GM18861 (cell line): ENCODE measurements around the gene FASTKD3.
"Not testable (repeated sequence)": the region's sequence is repeated elsewhere in the genome, so short reads cannot be mapped to it uniquely, and the experiment has no call there.

Source experiments
- ATAC-seq: cut with Tn5 transposase; IDR thresholded peaks from one replicate; pipeline ENCODE4 v1.9.1; 2021; ENCODE audit not compliant: unreplicated experiment

Gene FASTKD3, protein sequence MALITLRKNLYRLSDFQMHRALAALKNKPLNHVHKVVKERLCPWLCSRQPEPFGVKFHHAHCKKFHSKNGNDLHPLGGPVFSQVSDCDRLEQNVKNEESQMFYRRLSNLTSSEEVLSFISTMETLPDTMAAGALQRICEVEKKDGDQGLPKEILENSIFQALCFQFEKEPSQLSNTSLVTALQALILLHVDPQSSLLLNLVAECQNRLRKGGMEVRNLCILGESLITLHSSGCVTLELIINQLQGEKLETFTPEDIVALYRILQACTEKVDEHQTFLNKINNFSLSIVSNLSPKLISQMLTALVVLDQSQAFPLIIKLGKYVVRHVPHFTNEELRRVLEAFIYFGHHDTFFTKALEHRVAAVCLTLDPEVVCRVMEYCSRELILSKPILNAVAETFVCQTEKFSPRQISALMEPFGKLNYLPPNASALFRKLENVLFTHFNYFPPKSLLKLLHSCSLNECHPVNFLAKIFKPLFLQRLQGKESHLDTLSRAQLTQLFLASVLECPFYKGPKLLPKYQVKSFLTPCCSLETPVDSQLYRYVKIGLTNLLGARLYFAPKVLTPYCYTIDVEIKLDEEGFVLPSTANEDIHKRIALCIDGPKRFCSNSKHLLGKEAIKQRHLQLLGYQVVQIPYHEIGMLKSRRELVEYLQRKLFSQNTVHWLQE

DNA sequence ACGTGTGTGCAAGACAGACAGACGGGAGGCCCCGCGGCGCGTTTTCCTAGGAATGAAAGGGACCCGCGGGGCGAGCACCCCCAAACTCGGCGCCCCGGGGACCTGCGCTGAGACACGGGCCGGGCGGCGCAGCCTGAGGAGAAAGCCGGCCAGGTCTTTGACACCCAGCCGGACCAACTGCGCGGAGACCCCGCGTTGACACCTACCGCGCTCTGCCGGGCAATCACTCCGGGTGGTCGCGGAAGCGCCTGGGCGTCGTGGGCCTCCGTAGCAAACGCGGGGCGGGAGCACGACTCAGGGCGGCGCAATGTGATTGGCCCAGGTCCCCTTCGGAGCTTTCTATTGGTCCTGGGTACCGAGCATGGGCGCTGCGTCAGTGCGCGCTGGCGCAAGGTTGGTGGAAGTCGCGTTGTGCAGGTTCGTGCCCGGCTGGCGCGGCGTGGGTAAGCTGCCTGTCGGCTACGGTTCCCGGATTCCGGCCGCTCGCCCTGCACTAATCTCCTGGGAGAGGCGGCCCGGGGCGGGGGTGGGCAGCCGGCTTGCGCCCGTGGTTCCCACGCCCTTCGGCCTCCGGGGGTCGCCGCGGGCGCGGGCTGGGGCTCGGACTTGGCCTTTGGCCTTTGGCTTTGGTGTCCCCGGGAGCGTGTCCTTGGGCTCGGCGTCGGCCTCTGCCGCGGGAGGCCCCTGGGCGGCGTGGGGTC, at the start of gene FASTKD3, which contains the start of gene MTRR:
TSS of gene FASTKD3 (minus strand) at position 259 of the 701 bp plus-strand sequence. CDS start 948 bp downstream, outside the sequence.
TSS of gene MTRR (plus strand) at position 376 of the 701 bp plus-strand sequence. CDS start 1,647 bp downstream, outside the sequence.
- ATAC-seq, result peak; percentile 98

DNA sequence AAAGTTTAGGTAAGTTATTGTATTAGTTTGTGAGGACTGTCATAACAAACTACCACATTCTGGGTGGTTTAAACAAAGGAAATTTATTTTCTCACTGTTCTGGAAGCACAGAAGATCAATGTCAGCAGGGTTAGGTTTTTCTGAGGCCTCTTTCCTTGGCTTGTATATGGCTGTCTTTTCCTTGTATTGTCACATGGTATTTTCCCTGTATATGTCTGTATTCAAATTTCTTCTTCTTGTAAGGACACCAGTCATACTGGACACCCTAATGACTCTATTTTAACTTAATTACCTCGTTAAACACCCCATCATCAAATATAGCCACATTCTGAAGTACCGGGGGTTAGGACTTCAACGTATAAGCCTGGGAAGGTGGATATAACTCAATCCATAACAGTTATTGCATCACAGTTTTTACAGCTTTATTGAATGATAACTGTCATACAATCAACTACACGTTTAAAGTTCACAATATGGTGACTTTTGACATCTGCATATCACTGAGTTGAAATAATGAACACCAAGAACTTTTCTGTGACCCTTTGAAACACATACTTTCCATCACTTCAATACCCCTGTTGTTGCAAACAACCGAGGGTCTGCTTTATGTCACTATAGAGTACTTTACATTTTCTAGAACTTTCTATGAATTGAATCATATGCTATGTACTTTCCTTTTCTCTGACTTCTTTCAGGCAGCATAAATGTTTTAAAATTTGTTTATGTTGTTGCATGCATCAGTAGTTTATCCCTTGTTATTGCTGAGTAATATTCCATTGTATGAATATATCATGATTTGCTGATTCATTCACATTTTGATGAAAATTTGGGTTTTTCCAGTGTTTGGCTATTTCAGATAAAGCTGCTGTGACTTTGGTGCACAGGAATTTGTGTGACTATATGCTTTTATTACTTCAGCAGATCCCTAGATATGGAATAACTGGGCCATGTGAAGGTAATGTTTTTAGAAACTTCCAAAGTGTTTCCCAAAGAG, 48.6 kb upstream of the FASTKD3 start:
- no peak for ATAC-seq

DNA sequence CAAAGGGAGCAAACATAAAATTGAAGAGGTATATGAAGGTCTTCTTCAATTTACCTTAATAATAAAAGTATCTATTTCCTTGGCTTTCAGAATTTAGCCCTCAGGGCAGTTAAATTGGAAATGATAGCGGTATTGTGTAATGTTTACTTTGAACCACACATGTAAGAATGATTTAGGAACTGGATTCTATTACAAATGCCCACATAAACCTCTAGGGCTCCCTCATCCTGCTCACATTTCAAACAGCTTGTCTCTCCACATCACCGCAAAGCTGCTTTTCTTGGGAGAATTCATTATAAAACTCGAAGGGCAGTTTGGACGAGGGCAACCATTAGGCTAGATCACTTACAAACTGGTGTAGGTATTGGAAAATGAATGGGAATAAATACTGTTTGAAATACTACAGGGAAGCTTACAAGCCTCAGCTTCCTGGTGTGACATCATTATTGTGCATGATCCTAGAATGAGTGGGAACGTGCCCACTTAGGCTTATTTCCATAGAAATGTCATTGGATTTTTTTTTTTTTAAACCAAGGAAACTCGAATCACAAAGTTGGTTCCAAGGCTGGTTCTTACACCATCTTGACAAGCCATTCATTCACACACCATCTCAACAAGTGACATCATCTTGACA, 47.5 kb upstream of the FASTKD3 start:
- no peak for ATAC-seq

DNA sequence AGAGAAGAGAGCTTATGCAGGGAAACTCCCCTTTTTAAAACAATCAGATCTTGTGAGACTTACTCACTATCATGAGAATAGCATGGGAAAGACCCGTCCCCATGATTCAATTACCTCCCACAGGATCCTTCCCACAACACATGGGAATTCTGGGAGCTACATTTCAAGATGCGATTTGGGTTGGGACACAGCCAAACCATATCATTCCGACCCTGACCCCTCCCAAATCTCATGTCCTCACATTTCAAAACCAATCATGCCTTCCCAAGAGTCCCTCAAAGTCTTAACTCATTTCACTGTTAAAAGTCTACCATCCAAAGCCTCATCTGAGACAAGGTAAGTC, 42.6 kb upstream of the FASTKD3 start:
- ATAC-seq, result not testable (repeated sequence)

DNA sequence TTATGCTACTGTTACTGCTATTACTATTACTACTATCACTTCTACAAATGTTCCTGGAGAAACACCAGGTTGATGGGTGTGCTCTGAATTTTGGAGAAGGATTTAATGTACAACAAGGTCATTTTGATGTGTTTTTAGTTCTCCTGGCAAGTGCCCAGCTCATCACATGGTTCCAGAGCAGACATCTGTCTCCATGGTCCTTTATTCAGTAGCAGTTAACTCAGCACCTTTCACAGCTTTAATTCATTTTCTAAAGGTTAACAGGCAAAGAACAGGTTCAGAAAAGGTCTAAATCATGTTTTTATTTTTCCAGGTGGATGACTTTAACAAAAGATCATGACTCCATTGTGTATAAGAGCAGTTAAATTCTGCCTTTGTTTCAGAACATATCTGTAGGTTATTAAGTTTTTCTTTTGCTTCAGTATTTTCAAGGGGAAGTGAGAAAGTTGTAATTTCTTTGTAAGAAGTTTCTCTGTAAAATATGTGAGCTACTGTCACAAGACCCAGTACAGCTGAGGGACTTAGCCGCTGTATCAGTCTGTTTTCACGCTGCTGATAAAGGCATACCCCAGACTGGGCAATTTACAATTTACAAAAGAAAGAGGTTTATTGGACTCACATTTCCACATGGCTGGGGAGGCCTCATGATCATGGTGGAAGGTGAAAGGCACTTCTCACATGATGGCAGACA, 42.1 kb upstream of the FASTKD3 start:
- ATAC-seq, result peak; percentile 68

DNA sequence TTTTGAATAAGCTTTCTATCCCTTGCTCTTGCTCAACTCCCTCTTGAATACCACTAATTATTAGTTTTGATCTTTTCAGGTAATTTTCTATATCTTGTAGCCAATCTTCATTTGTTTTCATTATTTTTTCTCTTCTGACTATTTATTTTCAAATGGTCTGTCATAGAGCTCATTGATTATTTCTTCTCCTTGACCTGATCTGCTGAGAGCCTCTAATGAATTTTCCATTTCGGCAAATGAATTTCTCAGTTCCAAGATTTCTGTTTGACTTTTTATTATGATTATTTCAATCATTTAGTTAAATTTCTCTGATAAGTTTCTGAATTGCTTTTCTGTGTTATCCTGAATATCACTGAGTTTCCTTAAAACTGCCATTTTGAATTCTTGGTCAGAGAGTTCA, 39.5 kb upstream of the FASTKD3 start:
- ATAC-seq, result no peak

DNA sequence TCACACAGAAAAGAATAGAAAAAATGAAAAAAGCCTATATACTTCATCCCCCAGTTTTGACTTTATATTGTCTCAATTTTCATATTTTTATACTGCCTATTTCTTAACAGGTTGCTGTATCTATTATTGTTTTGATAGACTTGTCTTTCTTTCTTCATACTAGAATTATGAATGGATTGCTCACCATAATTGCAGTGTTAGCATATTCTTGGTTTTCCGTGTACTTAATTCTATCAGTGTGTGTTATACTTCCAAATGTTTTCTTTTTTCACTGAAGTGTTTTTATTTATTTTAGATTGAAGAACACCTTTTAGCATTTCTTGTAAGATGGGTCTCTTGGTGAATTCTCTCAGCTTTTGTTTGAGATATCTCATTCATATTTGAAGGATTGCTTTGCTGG, 38.8 kb upstream of the FASTKD3 start:
- no peak for ATAC-seq

DNA sequence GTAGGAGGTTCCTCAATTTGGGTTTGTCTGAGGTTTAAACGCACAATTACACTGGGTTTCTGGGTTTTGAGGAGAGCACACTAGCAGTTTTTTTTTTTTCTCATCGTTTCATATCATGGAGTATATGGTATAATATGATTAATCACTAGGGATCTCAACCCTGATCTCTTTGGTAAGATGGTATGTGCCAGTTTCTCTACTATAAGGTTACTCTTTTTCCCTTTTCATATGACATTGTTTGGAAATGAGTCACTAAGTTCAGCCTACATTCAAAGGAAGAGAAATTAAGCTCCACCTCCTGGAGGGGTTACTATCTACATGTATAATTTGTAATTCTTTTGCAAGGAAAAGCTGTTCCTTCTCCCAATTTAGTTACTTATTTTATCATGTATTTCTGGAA, 35.3 kb upstream of the FASTKD3 start:
- ATAC-seq, result peak; percentile 52

DNA sequence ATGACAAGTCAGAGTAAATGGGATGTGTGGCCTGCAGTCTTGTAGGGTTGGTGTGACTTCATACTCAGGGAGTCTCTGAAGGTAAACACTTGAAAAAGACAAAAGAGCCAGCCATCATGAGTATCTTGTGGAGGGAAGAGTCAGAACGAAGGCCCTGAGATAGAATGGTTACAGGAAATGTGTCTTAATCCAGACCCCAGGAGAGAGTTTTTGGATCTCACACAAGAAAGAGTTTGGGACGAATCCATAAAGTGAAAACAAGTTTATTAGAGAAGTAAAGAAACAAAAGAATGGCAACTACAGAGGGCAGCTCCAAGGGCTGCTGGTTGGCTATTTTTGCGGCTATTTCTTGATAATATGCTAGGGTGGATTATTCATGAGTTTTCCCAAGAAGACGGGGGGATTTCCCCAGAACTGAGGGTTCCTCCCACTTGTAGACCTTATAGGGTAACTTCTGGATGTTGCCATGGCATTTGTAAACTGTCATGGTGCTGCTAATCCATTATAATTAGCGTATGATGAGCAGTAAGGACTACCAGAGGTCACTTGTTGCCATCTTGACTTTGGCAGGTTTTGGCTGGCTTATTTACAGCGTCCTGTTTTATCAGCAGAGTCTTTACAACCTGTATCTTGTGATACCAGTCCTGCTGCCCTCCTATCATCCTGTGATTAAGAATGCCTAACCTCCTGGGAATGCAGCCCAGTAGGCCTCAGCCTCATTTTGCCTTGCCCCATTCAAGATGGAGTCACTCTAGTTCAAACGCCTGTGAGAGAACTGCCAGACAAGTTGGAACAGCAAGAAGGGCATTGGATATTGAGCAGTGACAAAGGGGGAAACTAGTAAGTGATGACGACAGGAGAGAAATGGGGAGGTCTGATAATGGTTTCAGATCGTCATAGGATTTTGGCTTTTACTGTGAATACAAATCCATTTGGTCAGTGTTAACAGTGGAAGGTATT, 34.1 kb upstream of the FASTKD3 start:
- ATAC-seq, result no peak

DNA sequence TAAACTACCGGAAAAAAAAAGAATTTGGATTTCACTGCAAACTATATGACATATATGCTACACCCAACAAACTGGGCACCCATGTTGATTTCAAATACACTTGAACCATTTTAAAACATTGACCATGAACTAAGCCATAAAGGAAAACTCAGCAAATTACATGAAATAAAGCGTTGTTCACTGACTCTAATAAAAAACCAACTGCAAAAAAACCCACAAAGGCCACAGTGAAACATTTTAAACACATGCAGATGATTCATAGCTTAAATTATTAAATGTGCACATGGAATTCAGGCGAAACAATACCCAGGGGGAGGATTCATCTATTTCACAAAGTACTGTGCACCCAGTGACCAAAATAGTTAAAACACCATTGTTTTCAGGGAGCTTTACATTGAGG, 33.4 kb upstream of the FASTKD3 start:
- no peak for ATAC-seq

DNA sequence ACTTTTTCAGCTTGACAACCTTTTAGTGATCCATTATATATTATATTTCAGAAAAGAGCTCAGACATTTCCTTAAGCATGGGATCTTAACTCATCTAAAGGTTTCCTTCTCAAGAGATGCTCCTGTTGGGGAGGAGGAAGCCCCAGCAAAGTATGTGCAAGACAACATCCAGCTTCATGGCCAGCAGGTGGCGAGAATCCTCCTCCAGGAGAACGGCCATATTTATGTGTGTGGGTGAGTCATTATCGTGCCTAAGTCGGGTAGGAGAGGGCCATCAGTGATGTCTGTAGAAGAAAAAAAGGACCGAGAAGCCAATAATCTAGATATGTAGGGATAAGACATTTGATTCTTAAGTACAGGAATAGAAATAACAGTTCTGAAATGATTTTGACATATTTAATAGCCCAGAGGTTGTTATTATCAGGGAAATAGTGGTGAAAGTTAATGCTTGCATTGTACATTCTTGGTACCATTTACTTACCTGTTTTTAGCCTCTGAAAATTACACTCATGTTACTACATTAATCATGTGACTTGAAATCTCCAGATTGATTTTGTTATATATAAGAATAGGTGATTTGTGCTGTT, 28.3 kb upstream of the FASTKD3 start:
- ATAC-seq, result peak; percentile 68

DNA sequence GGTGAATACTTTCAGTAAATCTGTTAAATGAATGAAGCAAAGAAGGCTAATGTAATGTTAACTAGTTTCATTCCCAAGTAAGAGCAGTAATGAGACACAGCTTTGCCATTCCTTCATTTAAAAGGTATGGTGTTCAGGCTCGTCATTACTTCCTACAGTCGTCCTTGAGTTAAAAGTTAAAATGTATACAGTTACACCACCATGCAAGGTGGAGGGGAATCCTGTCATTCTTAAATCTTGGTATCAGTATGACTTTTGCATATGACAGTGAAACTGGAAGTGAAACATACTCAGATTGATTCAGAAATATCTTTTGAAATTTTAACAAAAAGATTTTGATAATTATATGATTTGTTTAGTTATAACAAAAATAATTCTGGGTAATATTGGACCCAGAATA, 26.0 kb upstream of the FASTKD3 start:
- peak; percentile 87 for ATAC-seq

DNA sequence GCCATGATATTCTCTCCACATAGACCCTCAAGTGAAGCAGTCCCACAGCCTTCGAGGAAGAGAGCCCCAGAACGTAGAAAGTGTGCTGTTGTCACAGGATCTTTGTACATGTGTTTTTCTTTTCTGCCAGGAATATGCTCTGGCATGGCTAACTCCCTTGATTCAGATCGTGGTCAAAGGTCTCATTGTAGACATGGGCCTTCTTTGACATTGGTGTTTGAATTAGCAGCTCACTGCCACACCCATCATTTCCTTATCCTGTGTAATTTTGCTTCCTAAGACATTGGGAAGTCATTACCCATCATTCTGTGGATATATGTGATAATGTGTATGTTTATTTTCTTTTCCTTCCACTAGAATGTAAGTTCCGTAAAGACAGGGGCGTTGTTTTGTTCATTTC, 25.6 kb upstream of the FASTKD3 start:
- ATAC-seq, result no peak

DNA sequence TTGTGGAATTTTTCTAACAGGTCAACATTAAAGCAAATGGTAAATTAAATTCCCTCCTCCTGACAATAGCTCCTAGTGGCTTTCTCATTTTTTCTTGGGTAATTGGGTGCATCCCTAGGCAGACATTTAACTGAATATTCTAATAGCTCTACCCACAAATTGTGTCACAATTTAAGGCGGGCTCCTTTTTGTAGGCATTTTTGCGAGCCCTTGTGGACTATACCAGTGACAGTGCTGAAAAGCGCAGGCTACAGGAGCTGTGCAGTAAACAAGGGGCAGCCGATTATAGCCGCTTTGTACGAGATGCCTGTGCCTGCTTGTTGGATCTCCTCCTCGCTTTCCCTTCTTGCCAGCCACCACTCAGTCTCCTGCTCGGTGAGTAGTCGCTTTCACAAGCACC, 20.1 kb upstream of the FASTKD3 start:
- no peak for ATAC-seq

DNA sequence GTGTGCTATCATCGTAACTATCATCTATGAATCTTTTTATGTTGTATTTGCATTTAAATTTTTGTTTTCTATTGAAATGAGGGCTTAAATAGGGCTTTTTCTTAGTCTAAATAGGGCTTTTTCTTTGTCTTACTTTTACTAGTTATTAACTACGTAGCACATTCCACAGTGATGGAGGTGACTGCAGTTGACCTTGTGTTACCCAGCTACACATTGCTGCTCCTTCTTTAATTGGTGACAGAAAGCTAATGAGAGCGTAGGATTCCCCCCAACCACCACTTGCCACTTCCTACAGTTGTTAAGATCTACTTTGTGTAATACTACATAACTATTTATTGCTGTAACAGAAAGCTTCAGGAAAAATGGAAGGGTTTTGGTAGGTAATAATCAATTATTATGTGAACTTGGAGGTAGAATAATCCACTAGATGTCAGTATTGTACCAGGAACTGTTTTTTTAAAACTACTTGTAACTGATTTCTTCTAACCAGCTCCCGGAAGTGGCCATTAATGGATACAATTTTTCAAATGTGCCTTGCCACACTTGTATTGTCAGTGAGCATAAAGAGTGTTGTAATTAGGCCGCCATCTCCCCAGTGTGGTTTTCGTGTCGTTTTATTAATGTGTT, 18.1 kb upstream of the FASTKD3 start:
- no peak for ATAC-seq

DNA sequence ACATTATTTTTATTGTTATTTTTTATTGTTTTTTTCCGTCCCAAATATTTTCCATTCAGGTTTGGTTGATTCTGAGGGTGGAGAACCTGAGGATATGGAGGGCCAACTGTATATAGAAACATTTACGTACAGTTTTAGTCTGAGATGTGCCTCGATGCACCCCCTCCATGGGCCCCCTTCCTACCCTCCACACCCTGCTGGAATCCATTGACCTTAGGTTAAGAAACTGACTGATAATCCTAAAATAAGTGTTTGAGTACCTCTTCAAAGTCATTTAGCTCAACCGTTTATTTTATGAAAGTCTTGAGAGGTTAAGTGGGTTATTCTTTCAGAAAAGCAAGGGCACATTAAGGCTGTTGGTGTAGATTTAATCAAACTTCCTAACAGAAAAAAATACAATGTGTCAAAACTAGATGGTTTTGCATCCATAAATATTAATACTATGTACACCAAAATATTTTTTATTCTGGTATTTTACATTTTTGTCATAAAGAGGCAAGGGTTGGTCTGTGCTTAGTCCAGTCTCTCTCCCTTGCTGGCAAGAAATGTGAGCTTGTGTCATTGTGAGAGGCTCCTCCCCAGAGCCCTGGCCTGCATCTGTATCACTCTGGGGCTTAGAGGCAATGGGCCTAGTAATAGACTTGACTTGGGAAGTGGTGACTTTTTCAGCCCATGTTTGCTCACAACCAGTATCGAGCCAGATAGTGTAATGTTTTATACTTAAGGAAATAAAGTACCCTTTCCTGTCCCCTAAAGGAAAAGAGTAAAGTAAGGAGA, 15.8 kb upstream of the FASTKD3 start:
- ATAC-seq, result no peak

DNA sequence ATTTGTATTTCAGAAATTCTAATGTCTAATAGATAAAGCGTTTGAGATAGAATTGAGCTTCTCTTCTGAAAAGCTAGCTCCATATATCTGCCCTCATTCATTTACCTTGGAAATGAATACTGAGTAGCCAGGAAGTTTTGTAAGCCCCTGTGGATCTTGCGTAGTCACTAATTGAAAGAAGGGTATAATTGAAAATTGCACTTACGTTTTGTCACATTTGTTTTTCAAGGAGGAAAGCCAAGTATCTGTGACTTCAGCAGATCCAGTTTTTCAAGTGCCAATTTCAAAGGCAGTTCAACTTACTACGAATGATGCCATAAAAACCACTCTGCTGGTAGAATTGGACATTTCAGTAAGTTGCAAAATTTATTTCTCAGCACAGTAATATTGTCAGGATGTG, 14.1 kb upstream of the FASTKD3 start:
- no peak for ATAC-seq
